Pancreas (tissue), 10 donors: Measurements from ENCODE around the gene LRRC39. TPM values are rescaled to one million over a fixed set of nuclear protein-coding genes. Genes with fewer than 3 reads are reported as not detected.

Source experiments
- ATAC-seq, 4 donors: fragments of 200-7000 bp; cut with Tn5 transposase; one replicate each; pipeline versions ENCODE4 v1.8.0 to v1.9.1; 2020; ENCODE audit warnings: mild to moderate bottlenecking in 4 of 4, moderate library complexity in 4 of 4
- DNase-seq, 6 donors: peaks; one replicate each; pipeline ENCODE4 v3.0.0-alpha.2; 2020
- FAIRE-seq: peaks from 2 replicates; lab custom pipeline; 2012; peaks lifted over from hg19 to GRCh38; lab: Jason Lieb, UNC
- H3K27ac ChIP-seq, 4 donors: fragments of 200-600 bp; sonication (generic); 1 replicate in 3 of 4; 2 replicates in 1 of 4; pipeline versions ENCODE4 v1.5.0 to v1.8.0; 2020
- H3K27me3 ChIP-seq, 4 donors: fragments of 200-600 bp; one replicate each; pipeline ENCODE4 v1.8.0; 2021
- H3K36me3 ChIP-seq, 3 donors: fragments of 200-600 bp; sonication (generic) in 1 of 3; one replicate each; pipeline versions ENCODE4 v1.5.0 to v1.8.0; 2020 to 2021
- H3K4me1 ChIP-seq, 3 donors: fragments of 200-600 bp; one replicate each; pipeline ENCODE4 v1.8.0; 2021
- H3K4me3 ChIP-seq, 4 donors: fragments of 200-600 bp; sonication (generic) in 2 of 4; one replicate each; pipeline versions ENCODE4 v1.5.0 to v1.8.0; 2020 to 2021
- H3K9me3 ChIP-seq, 4 donors: fragments of 200-600 bp; one replicate each; pipeline ENCODE4 v1.8.0; 2021
- CTCF ChIP-seq, 4 donors: fragments of 200-600 bp; sonication (generic) in 3 of 4; IDR thresholded peaks; one replicate each; pipeline versions ENCODE4 v1.5.0 to v1.8.0; 2021; ENCODE audit warnings: antibody characterized with exemption in 4 of 4
- WGBS, 2 donors: extraction: QIAGEN DNeasy Blood & Tissue Kit; methylation state at CpG; one replicate each; pipeline ENCODE4 v1.1.7; 2013; 5-methylcytosine and 5-hydroxymethylcytosine counted together
- intact Hi-C, 3 donors: fragments of 100-400 bp; cut with DNase I; formaldehyde crosslinking; loops; one replicate each; pipeline versions ENCODE4 v1.11.1 to v1.14.2; 2022
- polyA plus RNA-seq, 2 donors: library from polyadenylated mRNA; stranded (reverse); fragments of 200-250 nt; gene quantifications; one replicate each; pipeline ENCODE4 v1.2.3, GENCODE V29; 2013
- total RNA-seq, 6 donors: library from RNA; stranded (reverse); fragmentation: NEBNext Ultra II Directional in 4 of 6; extraction: Animal tissue kit (Norgen Biotek cat#: 25700) in 4 of 6; gene quantifications; one replicate each; pipeline versions ENCODE4 v1.2.1 to v1.2.4, GENCODE V29; 2021 to 2023
- donor health status: healthy with polysubstance abuse.
- donor health status: DM: no; HTN: no; CAD: no; lungs with moderate emphysema.
- donor health status: DM: no; HTN: no; CAD: no.
- donor health status: control.
- donor health status: control.
- donor health status: Bipolar disorder and iron deficiency.
- donor health status: DM: yes; HTN: yes; CAD: no.
- donor health status: DM: no; HTN: no; CAD: no.
- donor health status: DM: no; HTN: no; CAD: no.
- donor health status: DM: yes; HTN: yes; CAD: no.

LRRC39 gene
- total and polyA plus RNA-seq, 8 donors = 0.06 to 3.0 (median 0.43) TPM

- no peak for ATAC-seq
- H3K4me3 ChIP-seq = no peak overlapping the region
- no peak for DNase-seq
- H3K4me1 ChIP-seq = no peaks in the 10 kb centered on the region
- no peak overlapping the region for H3K27ac ChIP-seq
- H3K36me3 ChIP-seq = peaks cover 0 to 72% (median 53%) of the 10 kb centered on the region in 3 donors
- H3K9me3 ChIP-seq = no peaks in the 10 kb centered on the region
- intact Hi-C loops = no loop called here
- TF ChIP-seq CTCF (IDR thresholded peaks at IDR 0.05) = no peak
- H3K27me3 ChIP-seq = no peaks in the 10 kb centered on the region
- FAIRE-seq = no peak
- 59 to 71% methylated on average over 3 of the region's 3 CpGs for WGBS, 2 donors
Measured at GRCh38 chr1:100142343-100142742, 35.7 kb downstream of the LRRC39 start.

GRCh38 chr1:100141192-100141591 is 36.9 kb downstream of the LRRC39 start:
- no peaks in the 10 kb centered on the region for H3K9me3 ChIP-seq
- ATAC-seq = no peak
- intact Hi-C loops = no loop called here
- no peak for DNase-seq
- H3K4me1 ChIP-seq = peaks cover 0 to 1% (median 0%) of the 10 kb centered on the region in 3 donors
- H3K27ac ChIP-seq = no peak overlapping the region
- no peaks in the 10 kb centered on the region for H3K27me3 ChIP-seq
- FAIRE-seq = no peak
- peaks cover 0 to 64% (median 52%) of the 10 kb centered on the region in 3 donors for H3K36me3 ChIP-seq
- H3K4me3 ChIP-seq = no peak overlapping the region
- no peak for TF ChIP-seq CTCF (IDR thresholded peaks at IDR 0.05)
- WGBS, 2 donors = 80 to 84% methylated on average over 4 of the region's 4 CpGs

- Histone ChIP-seq H3K4me3 (no peak overlapping the region), H3K36me3 (peaks cover 0 to 41% (median 34%) of the 10 kb centered on the region in 3 donors), H3K4me1 (peaks cover 7 to 15% (median 13%) of the 10 kb centered on the region in 3 donors), H3K27ac (no peak overlapping the region), H3K27me3 (no peaks in the 10 kb centered on the region), H3K9me3 (no peaks in the 10 kb centered on the region)
- no peak for ATAC-seq
- no peak for DNase-seq
- intact Hi-C loops = no loop called here
- TF ChIP-seq CTCF (IDR thresholded peaks at IDR 0.05) = no peak
- 89 to 90% methylated on average over 2 of the region's 2 CpGs for WGBS, 2 donors
- FAIRE-seq = no peak
Measured at GRCh38 chr1:100137602-100138001, 40.5 kb downstream of the LRRC39 start.

GRCh38 chr1:100134872-100135271 is 43.2 kb downstream of the LRRC39 start:
- intact Hi-C loops = no loop called here
- ATAC-seq (no peak), FAIRE-seq (no peak), DNase-seq (no peak)
- no peak overlapping the region for H3K27ac ChIP-seq
- H3K4me3 ChIP-seq = no peak overlapping the region
- WGBS, 2 donors = 60 to 77% methylated on average over 3 of the region's 3 CpGs
- TF ChIP-seq CTCF (IDR thresholded peaks at IDR 0.05) = no peak
- peaks cover 13 to 19% (median 13%) of the 10 kb centered on the region in 3 donors for H3K4me1 ChIP-seq
- no peaks in the 10 kb centered on the region for H3K9me3 ChIP-seq
- peaks cover 0 to 23% (median 19%) of the 10 kb centered on the region in 3 donors for H3K36me3 ChIP-seq
- no peaks in the 10 kb centered on the region for H3K27me3 ChIP-seq
